IMR-90 (cell line): ENCODE measurements around the gene CPLX3. TPM values are rescaled to one million over a fixed set of nuclear protein-coding genes. Genes with fewer than 3 reads are reported as not detected.

Source experiments
- ATAC-seq: fragments of 200-7000 bp; cut with Tn5 transposase; 2 replicates; pipeline ENCODE4 v1.9.1; 2020; ENCODE audit warnings: low read depth, mild to moderate bottlenecking, moderate library complexity
- BruUV-seq: library from RNA; stranded (reverse); fragments of 400-500 nt; replicated peaks from 2 replicates; lab custom pipeline; 2021; lab: Mats Ljungman, UMichigan
- CTCF ChIA-PET: fragments of 300-600 bp; formaldehyde crosslinking; extraction: SDS; loops from one replicate; lab custom pipeline; 2021; ENCODE audit warnings: antibody characterized with exemption; lab: Yijun Ruan, JAX
- POLR2A ChIA-PET: fragments of 300-600 bp; sonication (Branson Sonifier 250); formaldehyde crosslinking; loops from one replicate; lab custom pipeline; 2022; ENCODE audit warnings: antibody characterized with exemption; ENCODE audit not compliant: unreplicated experiment; lab: Charles Lee
- DNase-seq: peaks from one replicate; pipeline ENCODE4 v3.0.0; 2013
- H2AFZ ChIP-seq: replicated peaks from 2 replicates; pipeline ENCODE3; 2013; ENCODE audit warnings: low read length, mild to moderate bottlenecking; ENCODE audit not compliant: poor library complexity
- H2AK5ac ChIP-seq: 2 replicates; pipeline ENCODE4 v1.6.1; 2013; ENCODE audit warnings: low read depth, low read length, inconsistent platforms
- H2AK9ac ChIP-seq: replicated peaks from 2 replicates; pipeline ENCODE3; 2013; ENCODE audit warnings: mild to moderate bottlenecking, low read depth, low read length, moderate library complexity; ENCODE audit not compliant: poor library complexity
- H2BK120ac ChIP-seq: 2 replicates; pipeline ENCODE4 v1.6.1; 2013; ENCODE audit warnings: low read depth, low read length, inconsistent platforms
- H2BK15ac ChIP-seq: 3 replicates; pipeline ENCODE4 v1.6.1; 2013; ENCODE audit warnings: low read depth, low read length, inconsistent platforms
- H2BK20ac ChIP-seq: 2 replicates; pipeline ENCODE4 v1.6.1; 2013; ENCODE audit warnings: low read depth, mild to moderate bottlenecking, inconsistent platforms, low read length, moderate library complexity
- H2BK5ac ChIP-seq: 2 replicates; pipeline ENCODE4 v1.6.1; 2013; ENCODE audit warnings: mild to moderate bottlenecking, low read depth, low read length, inconsistent platforms; ENCODE audit not compliant: poor library complexity, severe bottlenecking
- H3K14ac ChIP-seq: replicated peaks from 2 replicates; pipeline ENCODE4 v1.6.1; 2013; ENCODE audit warnings: low read depth, low read length, inconsistent platforms
- H3K18ac ChIP-seq: 2 replicates; pipeline ENCODE4 v1.6.1; 2013; ENCODE audit warnings: low read depth, low read length, control low read depth
- H3K23ac ChIP-seq: 2 replicates; pipeline ENCODE4 v1.6.1; 2013; ENCODE audit warnings: low read depth, low read length, inconsistent platforms
- H3K27ac ChIP-seq: 2 replicates; pipeline ENCODE4 v1.5.1; 2013; ENCODE audit warnings: mild to moderate bottlenecking, control low read depth, low read length; ENCODE audit not compliant: insufficient read depth
- H3K27me3 ChIP-seq: 2 replicates; pipeline ENCODE4 v1.6.1; 2013; ENCODE audit warnings: low read length; ENCODE audit not compliant: control insufficient read depth, insufficient read depth
- H3K36me3 ChIP-seq: 2 replicates; pipeline ENCODE4 v1.6.1; 2013; ENCODE audit warnings: low read length, mixed read lengths; ENCODE audit not compliant: control insufficient read depth, insufficient read depth
- H3K4ac ChIP-seq: 2 replicates; pipeline ENCODE4 v1.6.1; 2013; ENCODE audit warnings: low read depth, low read length, inconsistent platforms
- H3K4me1 ChIP-seq: 2 replicates; pipeline ENCODE4 v1.6.1; 2013; ENCODE audit warnings: low read length, mixed read lengths; ENCODE audit not compliant: control insufficient read depth, insufficient read depth
- H3K4me2 ChIP-seq: 2 replicates; pipeline ENCODE4 v1.6.1; 2013; ENCODE audit warnings: low read depth, mild to moderate bottlenecking, control low read depth, low read length, moderate library complexity
- H3K4me3 ChIP-seq: 2 replicates; pipeline ENCODE4 v1.5.1; 2013; ENCODE audit warnings: low read depth, mild to moderate bottlenecking, control low read depth, low read length, moderate library complexity; ENCODE audit not compliant: insufficient read depth
- H3K56ac ChIP-seq: 2 replicates; pipeline ENCODE4 v1.6.1; 2013; ENCODE audit warnings: low read length, inconsistent platforms; ENCODE audit not compliant: insufficient read depth; ENCODE audit errors: extremely low read depth
- H3K79me1 ChIP-seq, 2 experiments: 2 replicates each; pipeline ENCODE4 v1.6.1; 2013; ENCODE audit warnings: low read length in 2 of 2, inconsistent platforms in 1 of 2, low read depth in 1 of 2
- H3K9ac ChIP-seq: 2 replicates; pipeline ENCODE4 v1.6.1; 2013; ENCODE audit warnings: low read depth, low read length, control low read depth
- H3K9me1 ChIP-seq: 2 replicates; pipeline ENCODE4 v1.6.1; 2013; ENCODE audit warnings: low read length, inconsistent platforms; ENCODE audit not compliant: insufficient read depth
- H3K9me3 ChIP-seq: 2 replicates; pipeline ENCODE4 v1.6.1; 2013; ENCODE audit warnings: low read length; ENCODE audit not compliant: control insufficient read depth, insufficient read depth
- H4K20me1 ChIP-seq: 2 replicates; pipeline ENCODE4 v1.6.1; 2013; ENCODE audit warnings: low read length, inconsistent platforms; ENCODE audit not compliant: insufficient read depth
- H4K5ac ChIP-seq: 2 replicates; pipeline ENCODE4 v1.6.1; 2013; ENCODE audit warnings: mild to moderate bottlenecking, low read depth, low read length, control low read depth
- H4K8ac ChIP-seq, 2 experiments: 2 replicates each; pipeline ENCODE4 v1.6.1; 2013; ENCODE audit warnings: low read depth in 2 of 2, low read length in 2 of 2, control low read depth in 1 of 2, inconsistent platforms in 1 of 2
- H4K91ac ChIP-seq: 2 replicates; pipeline ENCODE4 v1.6.1; 2013; ENCODE audit warnings: low read depth, low read length, inconsistent platforms; ENCODE audit not compliant: insufficient read depth
- BHLHE40 ChIP-seq: fragments of 150-350 bp; IDR thresholded peaks from 2 replicates; pipeline ENCODE4 v1.6.1; 2016; ENCODE audit warnings: mild to moderate bottlenecking, low read depth, low read length
- CEBPB ChIP-seq: IDR thresholded peaks from 2 replicates; pipeline ENCODE4 v1.6.1; 2012; ENCODE audit warnings: low read depth, low read length, improper control_type of control experiment
- CHD1 ChIP-seq: IDR thresholded peaks from 2 replicates; pipeline ENCODE4 v1.6.1; 2012; ENCODE audit warnings: low read depth, low read length, improper control_type of control experiment
- FOS ChIP-seq: fragments of 150-350 bp; IDR thresholded peaks from 2 replicates; pipeline ENCODE4 v1.6.1; 2016; ENCODE audit warnings: low read depth, low read length
- MAFK ChIP-seq: IDR thresholded peaks from 2 replicates; pipeline ENCODE4 v1.6.1; 2012; ENCODE audit warnings: low read depth, low read length, improper control_type of control experiment
- MAZ ChIP-seq: IDR thresholded peaks from 2 replicates; pipeline ENCODE4 v1.6.1; 2012; ENCODE audit warnings: low read depth, mild to moderate bottlenecking, low read length, improper control_type of control experiment, moderate library complexity, borderline replicate concordance
- MXI1 ChIP-seq: IDR thresholded peaks from 2 replicates; pipeline ENCODE4 v1.6.1; 2012; ENCODE audit warnings: low read depth, mild to moderate bottlenecking, low read length, moderate library complexity, borderline replicate concordance
- RAD21 ChIP-seq: IDR thresholded peaks from 2 replicates; pipeline ENCODE4 v1.6.1; 2012; ENCODE audit warnings: low read length, improper control_type of control experiment
- RCOR1 ChIP-seq: IDR thresholded peaks from 2 replicates; pipeline ENCODE4 v1.6.1; 2012; ENCODE audit warnings: mild to moderate bottlenecking, low read length, improper control_type of control experiment; ENCODE audit not compliant: insufficient replicate concordance
- RFX5 ChIP-seq: IDR thresholded peaks from 2 replicates; pipeline ENCODE4 v1.8.0; 2012; ENCODE audit warnings: low read depth, mild to moderate bottlenecking, low read length, moderate library complexity
- SMC3 ChIP-seq: fragments of 150-350 bp; IDR thresholded peaks from 2 replicates; pipeline ENCODE4 v1.6.1; 2016; ENCODE audit warnings: low read depth, mild to moderate bottlenecking, antibody characterized with exemption, low read length, moderate library complexity
- USF2 ChIP-seq: fragments of 150-350 bp; IDR thresholded peaks from 2 replicates; pipeline ENCODE4 v1.6.1; 2017; ENCODE audit warnings: mild to moderate bottlenecking, antibody characterized with exemption, low read length, low read depth
- WGBS, 2 experiments: methylation state at CpG; one replicate each; pipeline versions ENCODE4 v1.1.5 to v1.1.7; 2013; ENCODE audit warnings: missing lambda C conversion rate in 2 of 2; ENCODE audit not compliant: insufficient read length in 1 of 2; ENCODE audit errors: extremely low coverage in 2 of 2; 5-methylcytosine and 5-hydroxymethylcytosine counted together
- dilution Hi-C: fragments of 300-500 bp; cut with HindIII; formaldehyde crosslinking; loops from one replicate; pipeline ENCODE4 v1.14.3; 2018; ENCODE audit warnings: low sequenced_read_pairs; ENCODE audit not compliant: unreplicated experiment
- in situ Hi-C: fragments of 300-500 bp; cut with MboI; formaldehyde crosslinking; loops from 3 replicates; pipeline ENCODE4 v1.14.3; 2019; ENCODE audit warnings: low sequenced_read_pairs, inconsistent platforms, mixed read lengths
- intact Hi-C: fragments of 100-400 bp; cut with micrococcal nuclease; formaldehyde crosslinking; loops from 2 replicates; pipeline ENCODE4 v1.10.0; 2022
- polyA plus RNA-seq, 3 experiments: library from polyadenylated mRNA; depleted of rRNA; stranded (reverse); fragments of >200 nt; gene quantifications; 2 replicates each; pipeline ENCODE4 v1.2.3, GENCODE V29; 2012; ENCODE audit warnings: low replicate concordance in 1 of 3
- total RNA-seq: library from RNA; depleted of rRNA; stranded (reverse); fragments of >200 nt; gene quantifications from 2 replicates; pipeline ENCODE4 v1.2.3, GENCODE V29; 2012
- TF ChIP-seq, protein P1 (sequence below): fragments of 150-350 bp; IDR thresholded peaks from 2 replicates; pipeline ENCODE4 v1.6.1; 2016; ENCODE audit warnings: low read depth, mild to moderate bottlenecking, low read length, moderate library complexity, borderline replicate concordance

The CPLX3 gene
- total and polyA plus RNA-seq, 2 of the 4 experiments (the other 2 are of a cell fraction), result not detected

GRCh38 chr15:74836846-74837245, 10.4 kb downstream of the CPLX3 start:
- Histone ChIP-seq H2AFZ (no peak overlapping the region), H3K9me3 (no peaks in the 10 kb centered on the region), H3K4me2 (no peak overlapping the region), H3K27ac (no peak overlapping the region), H2BK20ac (no peak overlapping the region), H3K23ac (no peak overlapping the region), H3K14ac (no peak overlapping the region), H3K4ac (no peak overlapping the region), H4K91ac (no peak overlapping the region), H3K9me1 (no peaks in the 10 kb centered on the region), H3K27me3 (no peaks in the 10 kb centered on the region), H3K4me3 (no peak overlapping the region), H4K5ac (no peak overlapping the region), H4K20me1 (no peaks in the 10 kb centered on the region), H2AK5ac (no peak overlapping the region), H3K79me1 (peaks cover 0 to 5% of the 10 kb centered on the region in 2 experiments; a peak in 1 of 4 replicates), H3K9ac (no peak overlapping the region), H3K36me3 (peaks cover 3% of the 10 kb centered on the region; the same call in 1 of the 2 replicates), H2AK9ac (no peak overlapping the region), H2BK120ac (no peak overlapping the region), H3K18ac (no peak overlapping the region), H3K56ac (no peak overlapping the region), H2BK15ac (no peak overlapping the region), H2BK5ac (no peak overlapping the region), H4K8ac (no peak overlapping the region), H3K4me1 (no peaks in the 10 kb centered on the region; the same call in 1 of the 2 replicates)
- ChIA-PET CTCF (no interaction called here), POLR2A (no interaction called here)
- 90% methylated on average over 5 of the region's 7 CpGs; no CpG with 5 or more reads in 1 of the 2 experiments for WGBS, 2 experiments
- no peak for TF ChIP-seq MAFK
- no peak for TF ChIP-seq MXI1
- no peak for TF ChIP-seq RCOR1
- TF ChIP-seq CHD1, result no peak
- TF ChIP-seq MAZ, result no peak
- TF ChIP-seq, protein P1, sequence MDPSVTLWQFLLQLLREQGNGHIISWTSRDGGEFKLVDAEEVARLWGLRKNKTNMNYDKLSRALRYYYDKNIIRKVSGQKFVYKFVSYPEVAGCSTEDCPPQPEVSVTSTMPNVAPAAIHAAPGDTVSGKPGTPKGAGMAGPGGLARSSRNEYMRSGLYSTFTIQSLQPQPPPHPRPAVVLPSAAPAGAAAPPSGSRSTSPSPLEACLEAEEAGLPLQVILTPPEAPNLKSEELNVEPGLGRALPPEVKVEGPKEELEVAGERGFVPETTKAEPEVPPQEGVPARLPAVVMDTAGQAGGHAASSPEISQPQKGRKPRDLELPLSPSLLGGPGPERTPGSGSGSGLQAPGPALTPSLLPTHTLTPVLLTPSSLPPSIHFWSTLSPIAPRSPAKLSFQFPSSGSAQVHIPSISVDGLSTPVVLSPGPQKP, result no peak
- TF ChIP-seq FOS, result no peak
- no peak for TF ChIP-seq RAD21
- no peak for TF ChIP-seq BHLHE40
- TF ChIP-seq CEBPB, result no peak
- TF ChIP-seq RFX5, result no peak
- TF ChIP-seq USF2, result no peak
- no peak for TF ChIP-seq SMC3
- intact Hi-C loops, result no loop called here
- in situ Hi-C loops, result no loop called here
- DNase-seq (no peak), ATAC-seq (no peak)
- BruUV-seq, result no TSS peak
- dilution Hi-C loops, result no loop called here
